GM23338 (cell line): ENCODE measurements around the gene CPAMD8.

ENCODE experiments used
- EZH2 ChIP-seq: fragments of 200-600 bp; sonication (generic); IDR thresholded peaks from one replicate; pipeline ENCODE4 v1.8.0; 2017; ENCODE audit warnings: antibody characterized with exemption, mild to moderate bottlenecking, low read depth; ENCODE audit not compliant: unreplicated experiment
- REST ChIP-seq: IDR thresholded peaks from one replicate; pipeline ENCODE4 v1.6.1; 2018; ENCODE audit warnings: antibody characterized with exemption; ENCODE audit not compliant: unreplicated experiment
- TF ChIP-seq, protein P1 (sequence below), 2 experiments: fragments of 200-600 bp in 1 of 2; sonication (generic) in 1 of 2; conservative IDR thresholded peaks; 2 replicates each; pipeline versions ENCODE4 v1.5.1 to v1.6.1; 2016 to 2017; ENCODE audit warnings: antibody characterized with exemption in 2 of 2, low read depth in 2 of 2, mild to moderate bottlenecking in 2 of 2, moderate library complexity in 1 of 2

GRCh38 chr19:16976446-16976845 is 50.2 kb downstream of the CPAMD8 start:
- TF ChIP-seq EZH2: no peak
- TF ChIP-seq, protein P1, sequence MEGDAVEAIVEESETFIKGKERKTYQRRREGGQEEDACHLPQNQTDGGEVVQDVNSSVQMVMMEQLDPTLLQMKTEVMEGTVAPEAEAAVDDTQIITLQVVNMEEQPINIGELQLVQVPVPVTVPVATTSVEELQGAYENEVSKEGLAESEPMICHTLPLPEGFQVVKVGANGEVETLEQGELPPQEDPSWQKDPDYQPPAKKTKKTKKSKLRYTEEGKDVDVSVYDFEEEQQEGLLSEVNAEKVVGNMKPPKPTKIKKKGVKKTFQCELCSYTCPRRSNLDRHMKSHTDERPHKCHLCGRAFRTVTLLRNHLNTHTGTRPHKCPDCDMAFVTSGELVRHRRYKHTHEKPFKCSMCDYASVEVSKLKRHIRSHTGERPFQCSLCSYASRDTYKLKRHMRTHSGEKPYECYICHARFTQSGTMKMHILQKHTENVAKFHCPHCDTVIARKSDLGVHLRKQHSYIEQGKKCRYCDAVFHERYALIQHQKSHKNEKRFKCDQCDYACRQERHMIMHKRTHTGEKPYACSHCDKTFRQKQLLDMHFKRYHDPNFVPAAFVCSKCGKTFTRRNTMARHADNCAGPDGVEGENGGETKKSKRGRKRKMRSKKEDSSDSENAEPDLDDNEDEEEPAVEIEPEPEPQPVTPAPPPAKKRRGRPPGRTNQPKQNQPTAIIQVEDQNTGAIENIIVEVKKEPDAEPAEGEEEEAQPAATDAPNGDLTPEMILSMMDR (conservative IDR thresholded peaks at IDR 0.05; ENCODE audit: low read depth in 2 of 2): no peak
- TF ChIP-seq REST: no peak
